Stomach smooth muscle (tissue), 2 donors: ENCODE data around the gene ZNF880.
A peak's percentile ranks its signal among the peaks of the same experiment; 100 is the strongest.
"Not testable (repeated sequence)": the region's sequence is repeated elsewhere in the genome, so short reads cannot be mapped to it uniquely, and the experiment has no call there.

Experiments used
- H3K27ac ChIP-seq: one replicate; pipeline ENCODE4 v1.7.0; 2013; ENCODE audit warnings: mild to moderate bottlenecking, low read length, inconsistent platforms
- H3K27me3 ChIP-seq, 2 donors: one replicate each; pipeline ENCODE4 v1.7.0; 2013; ENCODE audit warnings: low read length in 2 of 2; ENCODE audit not compliant: insufficient read depth in 2 of 2, control insufficient read depth in 1 of 2
- H3K36me3 ChIP-seq, 2 donors: one replicate each; pipeline ENCODE4 v1.7.0; 2013; ENCODE audit warnings: low read length in 2 of 2; ENCODE audit not compliant: control insufficient read depth in 2 of 2, insufficient read depth in 2 of 2
- H3K4me1 ChIP-seq: one replicate; pipeline ENCODE4 v1.7.0; 2013; ENCODE audit warnings: low read length; ENCODE audit not compliant: control insufficient read depth, insufficient read depth
- H3K4me3 ChIP-seq, 2 donors: one replicate each; pipeline ENCODE4 v1.7.0; 2013; ENCODE audit warnings: low read length in 2 of 2
- H3K9ac ChIP-seq, 2 donors: one replicate each; pipeline ENCODE4 v1.7.0; 2013; ENCODE audit warnings: low read length in 2 of 2, mild to moderate bottlenecking in 1 of 2
- H3K9me3 ChIP-seq, 2 donors: one replicate each; pipeline ENCODE4 v1.7.0; 2013; ENCODE audit warnings: low read length in 2 of 2; ENCODE audit not compliant: control insufficient read depth in 2 of 2
- donor health status: healthy.
- donor health status: Pancreatic carcinoma.

Gene ZNF880

DNA sequence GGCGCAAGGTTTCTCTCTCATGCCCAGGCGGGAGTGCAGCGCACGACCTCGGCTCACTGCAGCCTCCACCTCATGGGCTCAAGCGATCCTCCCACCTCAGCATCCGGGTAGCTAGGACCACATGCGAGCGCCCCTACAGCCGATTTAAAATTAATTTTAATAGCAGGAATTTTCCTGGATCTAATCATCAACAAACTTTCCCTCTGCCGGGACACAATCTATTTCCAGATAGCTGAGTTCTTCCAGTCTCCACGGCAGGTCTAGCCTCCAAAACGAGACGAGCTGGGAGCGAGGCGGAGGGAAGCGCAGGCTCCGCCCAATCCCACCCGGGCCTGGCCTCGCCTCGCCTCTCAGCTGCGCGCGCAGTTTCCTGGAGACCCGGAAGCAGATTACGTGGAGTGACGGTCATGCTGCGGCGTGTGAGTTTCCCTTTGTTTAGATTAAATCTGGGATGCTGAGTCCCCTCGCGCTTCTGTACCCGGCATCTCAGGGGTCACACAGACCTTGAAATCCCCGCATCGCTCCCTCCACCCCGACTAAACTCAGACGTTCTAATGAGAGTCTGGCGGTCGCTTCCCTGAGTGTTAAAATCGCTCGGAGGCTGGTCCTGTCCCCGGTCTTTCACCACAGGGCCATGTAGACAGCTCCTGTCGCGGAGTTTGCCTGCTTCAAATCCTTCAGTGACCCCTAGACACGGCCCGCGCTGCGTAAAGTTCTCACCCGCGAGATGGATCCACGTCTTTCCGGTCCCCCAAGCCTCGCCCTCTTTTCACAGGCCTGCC is at the start of gene ZNF880:
ZNF880 (plus strand) TSS at position 365 of the 782 bp plus-strand sequence; CDS start at position 408, 43 bp downstream.
- Histone ChIP-seq H3K4me1 (no peaks in the 10 kb centered on the region), H3K27ac (peak within 1 kb of the TSS; percentile 96), H3K4me3 (peak within 1 kb of the TSS; percentile 92 to 98), H3K27me3 (no peaks in the 10 kb centered on the region), H3K9me3 (peaks cover 13 to 19% of the 10 kb centered on the region in 2 donors), H3K9ac (peak within 1 kb of the TSS; percentile 98 to 99), H3K36me3 (peaks cover 22 to 25% of the 10 kb centered on the region in 2 donors)

DNA sequence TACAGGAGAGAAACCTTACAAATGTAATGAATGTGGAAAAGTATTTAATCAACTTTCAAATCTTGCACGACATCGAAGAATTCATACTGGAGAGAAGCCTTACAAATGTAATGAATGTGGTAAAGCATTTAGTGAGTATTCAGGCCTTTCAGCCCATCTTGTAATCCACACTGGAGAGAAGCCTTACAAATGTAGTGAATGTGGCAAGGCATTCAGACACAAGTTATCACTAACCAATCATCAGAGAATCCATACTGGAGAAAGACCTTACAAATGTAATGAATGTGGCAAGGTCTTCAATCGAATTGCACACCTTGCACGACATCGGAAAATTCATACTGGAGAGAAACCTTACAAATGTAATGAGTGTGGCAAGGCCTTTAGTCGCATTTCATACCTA is 47.3 kb upstream of the ZNF880 start:
- Histone ChIP-seq H3K4me1 (no peaks in the 10 kb centered on the region), H3K36me3 (peaks cover 37 to 45% of the 10 kb centered on the region in 2 donors), H3K9ac (no peak overlapping the region), H3K9me3 (peaks cover 51 to 73% of the 10 kb centered on the region in 2 donors), H3K4me3 (peak overlapping the region in 1 of 2 donors; percentile 38), H3K27ac (no peak overlapping the region), H3K27me3 (no peaks in the 10 kb centered on the region)

GRCh38 chr19:52331757-52332156 is 38.0 kb upstream of the ZNF880 start:
- Histone ChIP-seq H3K27ac (no peak overlapping the region), H3K4me3 (no peak overlapping the region), H3K36me3 (no peaks in the 10 kb centered on the region), H3K9me3 (peaks cover 26 to 56% of the 10 kb centered on the region in 2 donors), H3K9ac (no peak overlapping the region), H3K27me3 (no peaks in the 10 kb centered on the region), H3K4me1 (peaks cover 2% of the 10 kb centered on the region)

DNA sequence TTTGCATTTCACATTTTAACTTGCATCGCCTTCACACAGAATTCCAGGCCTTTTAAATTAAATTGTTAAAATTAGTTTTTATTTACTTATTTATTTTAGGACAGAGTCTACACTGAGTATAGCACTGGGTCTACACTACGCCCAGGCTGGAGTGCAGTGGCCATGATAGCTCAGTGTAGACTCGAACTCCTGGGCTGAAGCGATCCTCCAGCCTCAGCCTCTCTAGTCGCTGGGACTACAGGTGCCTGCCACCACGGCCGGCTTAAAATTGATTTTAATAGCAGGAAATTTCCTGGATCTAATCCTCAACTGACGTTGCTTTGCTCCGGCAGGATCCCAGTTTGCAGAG is 34.0 kb upstream of the ZNF880 start:
- Histone ChIP-seq H3K4me1 (peaks cover 7% of the 10 kb centered on the region), H3K4me3 (peak overlapping the region; percentile 92 to 93), H3K36me3 (peaks cover 0 to 2% of the 10 kb centered on the region in 2 donors), H3K9ac (peak overlapping the region; percentile 42 to 96), H3K9me3 (peaks cover 19 to 33% of the 10 kb centered on the region in 2 donors), H3K27me3 (no peaks in the 10 kb centered on the region), H3K27ac (peak overlapping the region; percentile 87)

- Histone ChIP-seq H3K27ac (peak within 1 kb of the TSS; percentile 87), H3K4me3 (peak within 1 kb of the TSS; percentile 92 to 93), H3K4me1 (peaks cover 7% of the 10 kb centered on the region), H3K27me3 (no peaks in the 10 kb centered on the region), H3K9ac (peak within 1 kb of the TSS; percentile 91 to 96), H3K9me3 (peaks cover 14 to 28% of the 10 kb centered on the region in 2 donors), H3K36me3 (peaks cover 0 to 2% of the 10 kb centered on the region in 2 donors)
Observed at GRCh38 chr19:52336117-52336790, 33.5 kb upstream of the ZNF880 start, which contains the start of gene ZNF610. Gene ZNF610 (plus strand): TSS chr19:52336243. CDS start chr19:52349173, 12,930 bp downstream.

GRCh38 chr19:52336791-52337381 is 32.8 kb upstream of the ZNF880 start:
- Histone ChIP-seq H3K27ac (peak overlapping the region; percentile 87), H3K36me3 (peaks cover 0 to 2% of the 10 kb centered on the region in 2 donors), H3K9ac (peak overlapping the region; percentile 91 to 96), H3K4me1 (peaks cover 7% of the 10 kb centered on the region), H3K27me3 (no peaks in the 10 kb centered on the region), H3K4me3 (peak overlapping the region; percentile 92 to 93), H3K9me3 (peaks cover 8 to 22% of the 10 kb centered on the region in 2 donors)

DNA sequence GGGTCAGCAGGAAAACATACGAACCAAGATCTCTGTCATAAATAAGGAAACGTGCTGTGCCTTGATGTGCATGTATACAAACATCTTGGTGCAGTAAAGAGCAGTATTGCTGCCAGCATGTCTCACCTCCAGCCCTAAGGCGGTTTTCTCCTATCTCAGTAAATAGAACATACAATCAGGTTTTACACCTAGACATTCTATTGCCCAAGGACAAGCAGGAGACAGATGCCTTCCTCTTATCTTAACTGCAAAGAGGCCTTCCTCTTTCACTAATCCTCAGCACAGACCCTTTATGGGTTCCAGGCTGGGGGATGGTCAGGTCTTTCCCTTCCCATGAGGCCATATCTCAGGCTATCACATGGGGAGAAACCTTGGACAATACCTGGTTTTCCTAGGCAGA is 30.7 kb upstream of the ZNF880 start:
- H3K4me3 ChIP-seq, H3K4me1 ChIP-seq, H3K27ac ChIP-seq, H3K36me3 ChIP-seq, H3K27me3 ChIP-seq, H3K9ac ChIP-seq, H3K9me3 ChIP-seq: not testable (repeated sequence)

DNA sequence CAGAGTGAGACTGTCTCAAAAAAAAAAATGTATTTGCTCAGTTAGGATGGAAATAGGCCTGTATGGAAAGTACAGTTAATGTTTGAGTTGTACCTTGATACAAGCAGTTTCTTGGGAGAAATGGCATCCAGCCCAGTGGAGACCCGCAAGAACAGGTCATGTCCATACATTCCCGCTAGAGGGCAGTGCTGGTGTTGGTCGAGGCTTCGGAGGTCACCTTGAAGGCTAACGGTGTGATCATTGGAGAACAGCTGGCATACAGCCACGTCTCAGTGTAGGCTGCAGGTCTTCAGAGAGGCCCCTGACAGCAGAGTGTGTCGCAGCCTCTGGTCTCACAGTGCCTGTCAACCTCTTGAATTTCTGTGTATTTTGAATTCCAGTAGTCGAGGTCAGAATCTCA is 26.2 kb upstream of the ZNF880 start:
- no peaks in the 10 kb centered on the region for H3K27me3 ChIP-seq
- H3K27ac ChIP-seq = no peak overlapping the region
- H3K36me3 ChIP-seq = peaks cover 8 to 11% of the 10 kb centered on the region in 2 donors
- no peak overlapping the region for H3K9ac ChIP-seq
- H3K4me3 ChIP-seq = no peak overlapping the region
- H3K4me1 ChIP-seq = no peaks in the 10 kb centered on the region
- H3K9me3 ChIP-seq = no peaks in the 10 kb centered on the region

DNA sequence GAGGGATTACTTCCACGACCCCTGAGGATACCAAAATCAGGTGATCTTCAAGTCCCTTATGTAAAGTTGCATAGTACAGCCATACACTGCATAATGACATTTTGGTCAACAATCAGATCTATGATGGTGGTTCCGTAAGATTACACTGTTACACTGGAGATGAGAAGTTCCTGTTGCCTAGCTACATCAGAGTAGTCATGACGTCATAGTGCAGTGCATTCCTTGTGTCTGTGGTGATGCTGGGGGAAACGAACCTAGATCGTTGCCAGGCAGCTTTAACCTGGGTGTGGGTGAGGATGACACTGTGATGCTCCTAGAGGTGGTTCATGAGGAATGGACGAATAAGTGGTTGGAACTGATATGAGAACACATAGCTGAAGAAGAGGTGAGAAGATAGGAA is 24.6 kb upstream of the ZNF880 start:
- H3K4me3 ChIP-seq = no peak overlapping the region
- peaks cover 9 to 22% of the 10 kb centered on the region in 2 donors for H3K36me3 ChIP-seq
- H3K27me3 ChIP-seq = no peaks in the 10 kb centered on the region
- no peak overlapping the region for H3K9ac ChIP-seq
- H3K4me1 ChIP-seq = no peaks in the 10 kb centered on the region
- H3K27ac ChIP-seq = no peak overlapping the region
- H3K9me3 ChIP-seq = no peaks in the 10 kb centered on the region

DNA sequence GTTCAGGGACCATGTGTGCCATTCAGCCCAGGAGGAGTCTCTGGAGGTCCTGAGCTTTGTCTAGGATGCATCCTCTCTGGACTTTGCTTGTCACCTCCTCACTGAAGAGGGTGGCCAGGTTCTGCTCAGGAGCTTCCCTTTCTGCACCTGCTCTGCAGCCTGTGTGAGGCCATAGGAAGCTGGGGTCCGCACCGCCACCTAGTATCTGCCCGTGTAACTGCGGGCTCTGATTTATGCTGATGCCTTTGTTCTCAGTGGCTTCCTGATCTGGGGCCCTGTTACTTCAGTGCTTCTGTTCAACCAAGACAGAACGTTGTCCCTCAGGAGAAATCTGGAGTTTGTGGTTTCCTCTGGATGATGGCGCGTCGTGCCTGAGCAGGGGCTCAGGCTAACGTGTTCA is 18.2 kb upstream of the ZNF880 start:
- no peak overlapping the region for H3K9ac ChIP-seq
- no peaks in the 10 kb centered on the region for H3K9me3 ChIP-seq
- no peaks in the 10 kb centered on the region for H3K4me1 ChIP-seq
- no peaks in the 10 kb centered on the region for H3K27me3 ChIP-seq
- no peak overlapping the region for H3K27ac ChIP-seq
- H3K36me3 ChIP-seq = peaks cover 31 to 41% of the 10 kb centered on the region in 2 donors
- no peak overlapping the region for H3K4me3 ChIP-seq
